Epithelial cell of prostate (primary cell): Measurements from ENCODE around the gene TBX15.
"Not testable (repeated sequence)": the region's sequence is repeated elsewhere in the genome, so short reads cannot be mapped to it uniquely, and the experiment has no call there.

Experiments used
- DNase-seq: peaks from one replicate; pipeline ENCODE4 v3.0.0-alpha.2; 2011; ENCODE audit warnings: low read depth, low spot score
- H3K27ac ChIP-seq: fragments of 450-650 bp; 2 replicates; pipeline ENCODE4 v1.5.1; 2017; ENCODE audit warnings: mild to moderate bottlenecking

The TBX15 gene

GRCh38 chr1:118937413-118938072 lies 50.6 kb downstream of the TBX15 start:
- no peak for DNase-seq
- no peak overlapping the region for H3K27ac ChIP-seq

- DNase-seq: no peak
- H3K27ac ChIP-seq: no peak overlapping the region
These were observed 53.4 kb downstream of the TBX15 start for GRCh38 chr1:118934706-118935105.

- H3K27ac ChIP-seq: no peak overlapping the region
- DNase-seq: no peak
These were observed 54.9 kb downstream of the TBX15 start for GRCh38 chr1:118933051-118933781.

DNA sequence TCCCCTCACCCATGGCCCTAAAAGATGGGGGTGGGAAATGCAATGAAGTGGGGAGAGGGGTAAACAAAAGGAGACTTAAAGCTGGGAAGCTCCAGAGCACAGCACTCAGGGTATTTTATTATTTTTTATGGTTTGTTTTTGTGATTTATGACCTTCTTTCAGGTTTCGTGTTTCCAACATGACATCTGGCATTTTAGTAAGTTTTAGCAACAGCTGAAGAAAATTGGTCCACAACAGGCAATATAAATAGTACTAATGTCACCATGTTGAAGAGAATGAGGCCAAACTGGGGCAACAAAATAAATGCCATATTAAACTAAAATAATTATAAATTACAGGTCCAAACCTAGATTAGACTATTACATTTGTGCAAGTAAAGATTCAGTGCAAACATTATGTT lies 56.3 kb downstream of the TBX15 start:
- no peak overlapping the region for H3K27ac ChIP-seq
- DNase-seq: no peak

GRCh38 chr1:118928739-118929554 lies 59.2 kb downstream of the TBX15 start:
- no peak for DNase-seq
- H3K27ac ChIP-seq: no peak overlapping the region

- H3K27ac ChIP-seq: no peak overlapping the region
- no peak for DNase-seq
These were observed 60.5 kb downstream of the TBX15 start for GRCh38 chr1:118927427-118928187.

GRCh38 chr1:118926261-118926660 lies 61.9 kb downstream of the TBX15 start:
- no peak for DNase-seq
- no peak overlapping the region for H3K27ac ChIP-seq

DNA sequence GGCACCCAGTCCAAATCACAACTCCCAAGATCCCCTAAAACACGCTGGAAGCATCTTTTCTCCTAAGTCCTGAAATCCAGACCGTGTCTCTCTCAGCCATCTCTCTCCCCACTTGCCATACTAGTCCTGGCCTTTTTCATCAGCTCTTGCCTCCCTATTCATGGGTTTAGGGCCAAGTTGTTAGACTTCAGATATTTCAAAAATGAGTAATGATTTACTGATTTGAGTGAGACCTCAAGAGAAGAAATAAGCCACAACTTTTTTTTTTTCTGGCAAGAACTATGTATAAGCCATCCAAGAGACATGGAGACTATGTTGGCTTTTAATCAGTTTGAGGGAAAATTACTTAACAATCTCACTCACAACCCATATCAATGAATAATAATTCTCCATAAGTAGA lies 62.5 kb downstream of the TBX15 start:
- H3K27ac ChIP-seq: no peak overlapping the region
- no peak for DNase-seq

DNA sequence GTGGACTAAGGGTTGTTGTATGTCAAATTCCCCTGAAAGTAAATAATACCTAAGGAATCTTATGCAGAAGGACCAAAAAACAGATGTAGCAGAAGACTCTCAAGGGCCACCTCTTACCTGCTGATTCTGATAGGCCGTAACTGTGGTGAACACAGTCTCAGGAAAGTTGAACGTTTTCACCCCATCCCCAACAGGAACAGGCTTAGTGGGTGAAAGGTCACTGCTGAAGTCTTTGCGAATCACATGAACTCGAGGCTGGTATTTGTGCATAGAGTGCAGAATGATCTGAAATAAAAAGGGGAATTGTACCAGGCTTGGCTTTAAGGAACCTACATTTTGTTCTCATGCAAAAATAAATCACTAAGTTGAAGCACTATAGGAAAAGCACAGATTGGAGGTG lies 64.8 kb downstream of the TBX15 start:
- DNase-seq: no peak
- H3K27ac ChIP-seq: no peak overlapping the region

GRCh38 chr1:118921994-118922393 lies 66.1 kb downstream of the TBX15 start:
- no peak overlapping the region for H3K27ac ChIP-seq
- DNase-seq: no peak

DNA sequence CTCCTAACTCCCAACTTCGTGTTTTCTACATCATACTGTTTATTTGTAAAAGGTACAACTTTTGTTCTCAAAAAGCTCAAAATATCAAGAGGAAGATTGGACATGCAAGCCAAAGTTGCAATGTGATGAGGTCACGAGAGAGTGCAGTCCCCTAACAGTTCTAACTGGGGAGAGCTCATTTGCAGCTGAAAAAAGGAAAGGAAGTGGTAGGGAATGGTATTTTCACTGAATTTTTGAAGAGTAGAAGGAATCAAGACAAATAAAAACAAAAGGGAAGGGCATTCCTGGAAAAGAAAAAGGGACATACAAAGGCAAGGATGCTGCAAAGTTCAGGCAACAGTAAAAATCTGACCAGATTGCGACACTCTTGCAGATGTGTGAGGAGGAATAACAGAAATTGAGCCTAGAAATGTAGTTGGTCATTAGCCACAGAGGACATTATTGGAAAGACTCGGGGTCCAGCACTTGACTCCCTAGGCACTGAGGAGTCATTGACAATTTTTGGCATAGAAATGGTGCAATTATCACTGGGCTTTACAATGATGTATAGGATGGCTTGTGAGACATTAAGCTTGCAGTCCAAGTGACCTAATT lies 67.9 kb downstream of the TBX15 start:
- DNase-seq: no peak
- no peak overlapping the region for H3K27ac ChIP-seq

- no peak overlapping the region for H3K27ac ChIP-seq
- DNase-seq: no peak
These were observed 69.2 kb downstream of the TBX15 start for GRCh38 chr1:118918940-118919259.

DNA sequence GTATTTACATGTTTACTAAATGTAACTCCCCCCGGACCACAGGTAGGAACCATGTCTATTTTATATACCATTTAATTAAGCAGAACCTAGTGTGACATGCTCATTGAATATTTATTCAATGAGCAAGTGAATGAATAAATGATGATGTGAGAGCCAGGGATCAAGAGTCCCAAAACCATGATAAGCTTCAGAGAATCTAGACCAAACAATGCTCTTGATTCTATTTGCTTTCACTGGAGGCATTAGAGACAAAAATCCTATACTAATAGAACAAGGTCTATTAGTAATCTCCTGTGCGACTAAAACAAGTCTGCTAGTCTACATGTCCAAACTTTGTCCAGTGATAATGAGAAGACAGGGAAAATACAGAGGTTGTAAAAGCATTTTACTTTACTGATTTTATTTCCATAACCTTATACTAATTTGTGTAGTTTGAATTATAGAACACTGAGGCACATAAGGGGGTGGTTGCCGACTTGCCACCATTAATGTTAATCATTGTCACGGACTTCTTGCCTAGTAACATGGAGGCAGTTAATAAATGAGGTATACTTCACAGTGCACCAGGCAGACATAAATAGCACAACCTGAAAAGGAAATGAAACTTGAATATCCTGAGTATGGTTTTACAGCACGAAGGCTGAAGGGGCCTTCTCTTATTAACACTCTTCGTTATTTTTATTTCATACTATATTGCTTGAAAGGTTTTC lies 69.8 kb downstream of the TBX15 start:
- no peak for DNase-seq
- no peak overlapping the region for H3K27ac ChIP-seq

DNA sequence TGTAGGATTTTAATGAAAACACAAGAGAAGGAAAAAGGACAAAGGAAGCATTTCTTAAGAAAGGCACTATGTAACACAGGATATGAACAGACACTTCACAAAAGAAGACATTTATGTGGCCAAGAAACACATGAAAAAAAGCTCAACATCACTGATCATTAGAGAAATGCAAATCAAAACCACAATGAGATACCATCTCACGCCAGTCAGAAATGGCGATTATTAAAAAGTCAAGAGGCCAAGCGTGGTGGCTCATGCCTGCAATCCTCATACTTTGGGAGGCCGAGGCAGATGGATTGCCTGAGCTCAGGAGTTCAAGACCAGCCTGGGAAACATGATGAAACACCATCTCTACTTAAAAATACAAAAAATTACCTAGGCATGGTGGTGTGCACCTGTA lies 71.8 kb downstream of the TBX15 start:
- DNase-seq, H3K27ac ChIP-seq: not testable (repeated sequence)

- DNase-seq: no peak
- no peak overlapping the region for H3K27ac ChIP-seq
These were observed 73.6 kb downstream of the TBX15 start for GRCh38 chr1:118914379-118915161.

- H3K27ac ChIP-seq: no peak overlapping the region
- DNase-seq: no peak
These were observed 74.3 kb downstream of the TBX15 start for GRCh38 chr1:118913818-118914217.

GRCh38 chr1:118912574-118912973 lies 75.6 kb downstream of the TBX15 start:
- H3K27ac ChIP-seq: no peak overlapping the region
- DNase-seq: no peak

- no peak for DNase-seq
- no peak overlapping the region for H3K27ac ChIP-seq
These were observed 76.6 kb downstream of the TBX15 start for GRCh38 chr1:118911571-118911970.

DNA sequence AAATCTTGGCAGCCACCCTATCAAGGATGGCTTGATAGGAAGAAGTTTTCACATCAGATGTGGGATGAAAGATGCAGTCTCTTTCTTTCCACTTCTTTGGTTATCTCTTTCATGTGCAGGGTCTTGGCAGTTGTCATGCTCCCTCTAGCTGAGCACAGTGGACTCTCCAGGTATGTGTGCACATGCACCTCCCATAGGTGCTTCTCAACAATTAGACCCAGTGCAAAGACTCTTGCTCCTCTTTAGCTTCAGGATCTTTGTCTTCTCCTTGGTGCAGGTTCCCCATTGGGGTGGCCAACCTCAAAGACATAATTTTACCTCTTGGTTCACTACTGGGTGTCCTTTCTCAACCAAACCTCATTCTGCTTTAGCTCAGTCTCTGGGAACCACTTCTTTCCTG lies 80.7 kb downstream of the TBX15 start:
- DNase-seq: no peak
- no peak overlapping the region for H3K27ac ChIP-seq
